GM12892 (cell line): ENCODE data around the gene MYH9.

Experiments
- POLR2A ChIP-seq: IDR thresholded peaks from 2 replicates; pipeline ENCODE4 v1.6.1; 2011; ENCODE audit warnings: low read depth, low read length, control low read depth
- POLR2AphosphoS5 ChIP-seq: IDR thresholded peaks from 2 replicates; pipeline ENCODE4 v1.6.1; 2011; ENCODE audit warnings: low read depth, low read length, control low read depth
- TAF1 ChIP-seq: IDR thresholded peaks from 2 replicates; pipeline ENCODE4 v1.6.1; 2011; ENCODE audit warnings: low read depth, mild to moderate bottlenecking, control low read depth, low read length, borderline replicate concordance

GRCh38 chr22:36424901-36425579 is 37.3 kb upstream of the MYH9 start:
- TF ChIP-seq TAF1 = no peak
- TF ChIP-seq POLR2AphosphoS5 = no peak
- TF ChIP-seq POLR2A = no peak
